ENCODE measurements around the gene PPP1R10. TPM values are rescaled to one million over a fixed set of nuclear protein-coding genes. Genes with fewer than 3 reads are reported as not detected.

Gene PPP1R10
- total and polyA plus RNA-seq, 2 of the 13 experiments (the other 11 are each of a cell fraction or from before 2014, with no cell fraction given): 26.3 to 38.4 TPM

DNA sequence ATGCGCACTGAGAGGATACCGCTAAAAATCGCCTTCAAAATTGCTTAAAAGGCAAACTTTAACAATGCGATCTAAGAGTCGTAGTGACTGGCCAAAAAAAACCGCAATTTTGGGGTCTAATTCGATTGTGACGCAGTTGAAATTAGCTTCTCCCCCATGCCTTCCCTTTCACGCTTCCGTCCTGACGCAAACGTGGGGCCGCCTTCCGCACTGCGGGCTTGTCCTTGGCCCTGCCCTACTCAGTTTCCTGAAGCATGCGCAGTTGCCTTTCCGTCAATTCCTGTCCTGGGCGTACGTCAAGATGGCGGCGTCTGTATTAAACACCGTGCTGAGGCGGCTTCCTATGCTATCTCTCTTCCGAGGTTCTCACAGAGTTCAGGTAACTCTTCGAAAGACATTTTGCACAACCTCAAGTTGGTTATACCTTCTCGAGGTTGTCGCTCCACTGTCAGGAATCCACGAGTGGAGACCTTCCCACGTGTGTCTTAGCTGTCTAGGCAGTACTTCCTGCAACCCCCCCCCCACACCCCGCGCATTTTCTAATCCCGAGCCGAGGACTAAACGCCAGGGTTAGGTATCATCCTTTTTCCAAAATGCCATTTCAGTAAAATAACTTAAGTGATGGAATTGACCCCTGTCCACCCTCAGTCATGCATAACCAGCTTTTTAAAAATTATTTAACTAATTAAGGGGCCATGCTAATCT, 674 bp upstream of the PPP1R10 start, which contains the start of gene MRPS18B (continued):
- TF ChIP-seq ZBTB42 (CRISPR knock-in tag; IDR thresholded peaks at IDR 0.05) (no peak; the same call in 1 of the 2 replicates), ARHGAP35 (CRISPR knock-in tag; IDR thresholded peaks at IDR 0.05; ENCODE audit: borderline replicate concordance) (no peak; the same call in 1 of the 2 replicates), NFE2L1 (CRISPR knock-in tag; IDR thresholded peaks at IDR 0.05; ENCODE audit: borderline replicate concordance) (no peak; the same call in 1 of the 2 replicates), ZFYVE20 (CRISPR knock-in tag; IDR thresholded peaks at IDR 0.05; ENCODE audit: borderline replicate concordance, low read depth) (no peak), TBX2 (CRISPR knock-in tag; IDR thresholded peaks at IDR 0.05; ENCODE audit: borderline replicate concordance) (peak; percentile 78), HBP1 (CRISPR knock-in tag; IDR thresholded peaks at IDR 0.05; ENCODE audit: low read depth) (peak; percentile 68; the same call in 1 of the 2 replicates), ASH2L (IDR thresholded peaks at IDR 0.05; ENCODE audit: insufficient read length, low read depth, low read length) (peak; percentile 87), ZNF574 (CRISPR knock-in tag; IDR thresholded peaks at IDR 0.05) (peak; percentile 76), ZNF598 (CRISPR knock-in tag; IDR thresholded peaks at IDR 0.05; ENCODE audit: borderline replicate concordance) (peak; percentile 61; the same call in 1 of the 2 replicates), ZNF260 (CRISPR knock-in tag; IDR thresholded peaks at IDR 0.05; ENCODE audit: borderline replicate concordance, low read depth) (no peak), ZFAT (CRISPR knock-in tag; conservative IDR thresholded peaks at IDR 0.05) (no peak), TOPORS (CRISPR knock-in tag; IDR thresholded peaks at IDR 0.05) (peak; percentile 62; the same call in 1 of the 2 replicates), ZFP36L2 (CRISPR knock-in tag; IDR thresholded peaks at IDR 0.05) (no peak), ZNF224 (CRISPR knock-in tag; IDR thresholded peaks at IDR 0.05) (no peak), ZBTB1 (CRISPR knock-in tag; IDR thresholded peaks at IDR 0.05; ENCODE audit: borderline replicate concordance) (no peak)
- TF ChIP-seq, protein P1, sequence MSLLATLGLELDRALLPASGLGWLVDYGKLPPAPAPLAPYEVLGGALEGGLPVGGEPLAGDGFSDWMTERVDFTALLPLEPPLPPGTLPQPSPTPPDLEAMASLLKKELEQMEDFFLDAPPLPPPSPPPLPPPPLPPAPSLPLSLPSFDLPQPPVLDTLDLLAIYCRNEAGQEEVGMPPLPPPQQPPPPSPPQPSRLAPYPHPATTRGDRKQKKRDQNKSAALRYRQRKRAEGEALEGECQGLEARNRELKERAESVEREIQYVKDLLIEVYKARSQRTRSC (CRISPR knock-in tag; IDR thresholded peaks at IDR 0.05; ENCODE audit: low read depth): no peak
- TF ChIP-seq, protein P2, sequence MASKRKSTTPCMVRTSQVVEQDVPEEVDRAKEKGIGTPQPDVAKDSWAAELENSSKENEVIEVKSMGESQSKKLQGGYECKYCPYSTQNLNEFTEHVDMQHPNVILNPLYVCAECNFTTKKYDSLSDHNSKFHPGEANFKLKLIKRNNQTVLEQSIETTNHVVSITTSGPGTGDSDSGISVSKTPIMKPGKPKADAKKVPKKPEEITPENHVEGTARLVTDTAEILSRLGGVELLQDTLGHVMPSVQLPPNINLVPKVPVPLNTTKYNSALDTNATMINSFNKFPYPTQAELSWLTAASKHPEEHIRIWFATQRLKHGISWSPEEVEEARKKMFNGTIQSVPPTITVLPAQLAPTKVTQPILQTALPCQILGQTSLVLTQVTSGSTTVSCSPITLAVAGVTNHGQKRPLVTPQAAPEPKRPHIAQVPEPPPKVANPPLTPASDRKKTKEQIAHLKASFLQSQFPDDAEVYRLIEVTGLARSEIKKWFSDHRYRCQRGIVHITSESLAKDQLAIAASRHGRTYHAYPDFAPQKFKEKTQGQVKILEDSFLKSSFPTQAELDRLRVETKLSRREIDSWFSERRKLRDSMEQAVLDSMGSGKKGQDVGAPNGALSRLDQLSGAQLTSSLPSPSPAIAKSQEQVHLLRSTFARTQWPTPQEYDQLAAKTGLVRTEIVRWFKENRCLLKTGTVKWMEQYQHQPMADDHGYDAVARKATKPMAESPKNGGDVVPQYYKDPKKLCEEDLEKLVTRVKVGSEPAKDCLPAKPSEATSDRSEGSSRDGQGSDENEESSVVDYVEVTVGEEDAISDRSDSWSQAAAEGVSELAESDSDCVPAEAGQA (IDR thresholded peaks at IDR 0.05; ENCODE audit: low read depth): peak; percentile 76
- TF ChIP-seq, protein P2 (CRISPR knock-in tag; IDR thresholded peaks at IDR 0.05; ENCODE audit: borderline replicate concordance): 0 out of 2 replicates have a peak, but pooled peaks have one; percentile 13
